NT2/D1 (cell line): ENCODE results near the gene PRF1.
"Not testable (repeated sequence)": the region's sequence is repeated elsewhere in the genome, so short reads cannot be mapped to it uniquely, and the experiment has no call there.

Experiments
- DNase-seq: peaks from one replicate; pipeline ENCODE4 v3.0.0-alpha.2; 2011; ENCODE audit warnings: low read depth, low spot score
- H3K27me3 ChIP-seq: 2 replicates; pipeline ENCODE4 v1.6.0; 2011; ENCODE audit warnings: mild to moderate bottlenecking; ENCODE audit not compliant: insufficient read length, insufficient read depth
- H3K36me3 ChIP-seq: 2 replicates; pipeline ENCODE4 v1.6.1; 2011; ENCODE audit warnings: mild to moderate bottlenecking, low read length, mixed read lengths; ENCODE audit not compliant: insufficient read depth, insufficient read length
- H3K4me1 ChIP-seq: 2 replicates; pipeline ENCODE4 v1.5.1; 2011; ENCODE audit not compliant: insufficient read depth, insufficient read length
- H3K4me3 ChIP-seq: 2 replicates; pipeline ENCODE4 v1.5.1; 2011; ENCODE audit warnings: low read depth; ENCODE audit not compliant: insufficient read length
- H3K9ac ChIP-seq: 2 replicates; pipeline ENCODE4 v1.6.0; 2011; ENCODE audit warnings: low read depth; ENCODE audit not compliant: insufficient read length
- H3K9me3 ChIP-seq: 2 replicates; pipeline ENCODE4 v1.5.1; 2011; ENCODE audit warnings: mild to moderate bottlenecking, low read length; ENCODE audit not compliant: insufficient read depth
- SUZ12 ChIP-seq: IDR thresholded peaks from 2 replicates; pipeline ENCODE4 v1.6.1; 2011; ENCODE audit not compliant: insufficient read length, insufficient read depth; ENCODE audit errors: extremely low read depth
- YY1 ChIP-seq: IDR thresholded peaks from 2 replicates; pipeline ENCODE4 v1.6.1; 2011; ENCODE audit not compliant: insufficient read length, insufficient read depth
- ZNF274 ChIP-seq: IDR thresholded peaks from 2 replicates; pipeline ENCODE4 v1.6.1; 2011; ENCODE audit warnings: mild to moderate bottlenecking, low read depth, low read length

Gene PRF1

DNA sequence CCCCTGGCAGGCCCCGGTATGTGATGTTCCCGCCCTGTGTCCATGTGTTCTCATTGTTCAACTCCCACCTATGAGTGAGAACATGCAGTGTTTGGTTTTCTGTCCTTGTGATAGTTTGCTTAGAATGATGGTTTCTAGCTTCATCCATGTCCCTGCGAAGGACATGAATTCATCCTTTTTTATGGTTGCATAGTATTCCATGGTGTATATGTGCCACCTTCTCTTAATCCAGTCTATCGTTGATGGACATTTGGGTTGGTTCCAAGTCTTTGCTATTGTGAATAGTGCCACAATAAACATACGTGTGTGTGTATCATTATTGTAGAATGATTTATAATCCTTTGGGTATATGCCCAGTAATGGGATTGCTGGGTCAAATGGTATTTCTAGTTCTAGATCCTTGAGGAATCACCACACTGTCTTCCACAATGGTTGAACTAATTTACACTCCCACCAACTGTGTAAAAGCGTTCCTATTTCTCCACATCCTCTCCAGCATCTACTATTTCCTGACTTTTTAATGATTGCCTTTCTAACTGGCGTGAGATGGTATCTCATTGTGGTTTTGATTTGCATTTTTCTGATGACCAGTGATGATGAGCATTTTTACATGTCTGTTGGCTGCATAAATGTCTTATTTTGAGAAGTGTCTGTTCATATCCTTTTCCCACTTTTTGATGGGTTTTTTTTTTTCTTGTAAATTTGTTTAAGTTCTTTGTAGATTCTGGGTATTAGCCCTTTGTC is 37.3 kb upstream of the PRF1 start:
- not testable (repeated sequence) for H3K27me3 ChIP-seq, H3K4me3 ChIP-seq, H3K9me3 ChIP-seq, H3K36me3 ChIP-seq, H3K4me1 ChIP-seq, H3K9ac ChIP-seq, DNase-seq

DNA sequence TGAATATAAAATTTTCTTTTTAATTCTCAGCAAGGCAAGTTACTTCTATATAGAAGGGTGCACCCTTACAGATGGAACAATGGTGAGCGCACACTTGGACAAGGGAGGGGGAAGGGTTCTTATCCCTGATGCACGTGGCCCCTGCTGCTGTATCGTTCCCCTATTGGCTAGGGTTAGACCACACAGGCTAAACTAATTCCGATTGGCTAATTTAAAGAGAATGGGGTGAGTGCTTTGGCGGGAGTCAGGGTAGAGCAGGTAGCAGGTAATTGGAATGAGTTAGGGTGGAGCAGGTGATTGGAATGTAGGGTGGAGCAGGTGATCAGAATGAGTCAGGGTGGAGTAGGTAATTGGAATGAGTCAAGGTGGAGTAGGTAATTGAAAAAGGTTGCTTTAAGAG is 32.0 kb upstream of the PRF1 start:
- H3K27me3 ChIP-seq, H3K4me3 ChIP-seq, H3K36me3 ChIP-seq, H3K4me1 ChIP-seq, H3K9ac ChIP-seq, DNase-seq: not testable (repeated sequence)
- peaks cover 12% of the 10 kb centered on the region for H3K9me3 ChIP-seq

DNA sequence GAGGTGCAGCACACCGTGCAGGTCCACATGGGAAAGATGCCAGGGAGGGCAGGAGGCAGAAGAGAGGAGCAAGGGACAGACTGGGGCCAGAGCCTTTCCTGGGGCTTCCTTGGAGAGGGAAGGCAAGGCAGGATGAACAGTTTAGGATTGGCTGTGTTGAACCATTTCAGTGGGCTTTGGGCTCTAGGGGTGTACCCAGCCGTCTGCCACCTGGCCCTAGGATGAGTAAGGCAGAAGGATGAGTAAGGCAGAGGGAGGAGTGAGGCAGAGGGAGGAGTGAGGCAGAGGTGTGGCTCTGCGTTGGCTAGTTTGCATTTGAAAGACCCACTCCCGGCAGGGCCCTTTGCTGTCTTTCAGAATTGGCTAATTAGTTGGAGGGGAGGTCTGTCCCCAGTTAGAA is 31.5 kb upstream of the PRF1 start:
- Histone ChIP-seq H3K4me3 (no peak overlapping the region), H3K9me3 (peaks cover 12% of the 10 kb centered on the region), H3K4me1 (peaks cover 2% of the 10 kb centered on the region), H3K27me3 (no peaks in the 10 kb centered on the region), H3K9ac (no peak overlapping the region), H3K36me3 (no peaks in the 10 kb centered on the region)
- no peak for DNase-seq
- TF ChIP-seq YY1 (no peak), SUZ12 (no peak), ZNF274 (no peak)

DNA sequence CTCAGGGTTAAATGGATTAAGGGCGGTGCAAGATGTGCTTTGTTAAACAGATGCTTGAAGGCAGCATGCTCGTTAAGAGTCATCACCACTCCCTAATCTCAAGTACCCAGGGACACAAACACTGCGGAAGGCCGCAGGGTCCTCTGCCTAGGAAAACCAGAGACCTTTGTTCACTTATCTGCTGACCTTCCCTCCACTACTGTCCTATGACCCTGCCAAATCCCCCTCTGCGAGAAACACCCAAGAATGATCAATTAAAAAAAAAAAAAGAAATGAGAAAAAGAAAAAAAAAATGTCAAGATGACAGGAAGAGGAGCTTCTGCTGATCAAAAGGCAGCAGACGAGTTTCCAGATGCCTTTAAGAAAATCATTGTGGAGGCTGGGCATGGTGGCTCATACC is 29.2 kb upstream of the PRF1 start:
- not testable (repeated sequence) for H3K27me3 ChIP-seq, H3K4me1 ChIP-seq, DNase-seq, H3K4me3 ChIP-seq, H3K36me3 ChIP-seq, H3K9ac ChIP-seq
- H3K9me3 ChIP-seq: peaks cover 26% of the 10 kb centered on the region

DNA sequence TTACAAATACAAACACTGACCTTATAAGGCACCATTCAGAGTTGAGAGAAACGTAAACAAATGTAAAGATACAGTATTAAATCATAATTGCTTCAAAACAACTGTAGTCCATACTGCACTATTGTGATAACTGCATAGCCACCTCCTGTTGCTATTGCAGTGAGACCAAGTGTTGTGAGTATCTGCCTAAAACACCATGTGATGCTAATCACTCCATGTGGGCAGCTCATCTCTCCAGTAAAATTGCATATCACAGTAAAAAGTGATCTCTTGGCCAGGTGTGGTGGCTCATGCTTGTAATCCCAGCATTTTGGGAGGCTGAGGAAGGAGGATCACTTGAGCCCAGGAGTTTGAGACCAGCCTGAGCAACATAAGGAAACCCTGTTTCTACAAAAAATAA is 26.8 kb upstream of the PRF1 start:
- TF ChIP-seq YY1: no peak
- TF ChIP-seq SUZ12: no peak
- TF ChIP-seq ZNF274: no peak
- Histone ChIP-seq H3K27me3 (no peaks in the 10 kb centered on the region), H3K36me3 (no peaks in the 10 kb centered on the region), H3K4me3 (no peak overlapping the region), H3K4me1 (peaks cover 2% of the 10 kb centered on the region), H3K9me3 (peaks cover 26% of the 10 kb centered on the region), H3K9ac (no peak overlapping the region)
- no peak for DNase-seq

DNA sequence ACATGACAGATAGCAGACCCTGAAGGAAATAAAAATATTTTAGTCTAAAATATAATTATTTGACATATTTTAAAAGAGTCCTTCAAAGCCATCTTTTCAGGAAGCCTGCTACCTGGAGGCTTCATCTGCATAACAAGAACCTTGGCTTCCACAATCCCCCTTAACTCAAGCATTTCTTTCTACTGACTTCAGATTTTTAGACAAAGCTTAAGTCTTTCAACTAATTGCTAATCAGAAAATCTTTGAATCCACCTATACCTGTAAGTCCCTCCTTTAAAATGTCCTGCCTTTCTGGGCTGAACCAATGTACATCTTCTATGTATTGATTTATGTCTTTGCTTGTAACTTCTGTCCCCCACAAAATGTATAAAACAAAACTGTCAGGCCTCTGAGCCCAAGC is 23.5 kb upstream of the PRF1 start:
- Histone ChIP-seq H3K9me3 (peaks cover 37% of the 10 kb centered on the region), H3K4me1 (peaks cover 5% of the 10 kb centered on the region), H3K4me3 (no peak overlapping the region), H3K36me3 (no peaks in the 10 kb centered on the region), H3K9ac (no peak overlapping the region), H3K27me3 (no peaks in the 10 kb centered on the region)
- DNase-seq: no peak
- TF ChIP-seq ZNF274: no peak
- no peak for TF ChIP-seq YY1
- TF ChIP-seq SUZ12: no peak

DNA sequence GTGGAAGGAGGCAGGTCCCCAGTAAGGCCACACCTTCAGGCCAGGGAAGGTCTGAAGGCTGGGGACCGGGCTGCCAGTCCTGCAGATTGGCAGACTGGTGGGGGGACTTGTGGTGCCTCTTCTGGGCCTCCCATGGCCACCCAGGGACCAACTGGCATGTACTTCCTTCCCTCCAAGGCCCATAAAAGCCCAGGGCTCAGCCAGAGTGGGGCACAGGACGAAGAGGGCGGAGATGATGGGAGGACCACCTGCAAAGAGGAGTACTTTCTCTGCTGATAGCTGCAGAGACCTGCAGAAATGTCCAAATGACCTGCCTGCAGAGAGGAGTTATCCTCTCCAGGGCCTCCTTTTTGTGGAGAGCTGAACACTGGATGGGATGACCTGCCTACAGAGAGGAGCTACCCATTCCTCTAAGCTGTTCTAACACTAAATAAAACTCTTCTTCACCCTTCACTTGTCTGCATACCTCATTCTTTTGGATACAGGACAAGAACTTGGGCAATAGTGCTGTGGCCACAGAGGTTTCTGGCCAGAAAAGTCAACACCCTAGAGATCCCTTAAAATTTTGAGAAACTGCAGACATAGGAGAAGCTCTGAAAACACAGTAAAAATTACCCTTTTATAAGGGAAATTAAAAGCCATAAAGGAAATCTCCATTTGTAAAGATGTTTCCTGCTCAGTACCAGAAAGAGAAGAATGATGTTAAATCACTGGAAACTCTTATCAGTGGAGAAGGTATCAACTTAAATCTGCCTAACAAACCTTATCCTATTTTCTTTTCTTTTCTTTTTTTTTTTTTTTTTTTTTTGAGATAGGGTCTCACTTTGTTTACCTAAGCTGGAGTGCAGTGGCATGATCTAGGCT is 20.7 kb upstream of the PRF1 start:
- Histone ChIP-seq H3K27me3 (no peaks in the 10 kb centered on the region), H3K36me3 (no peaks in the 10 kb centered on the region), H3K4me1 (peaks cover 5% of the 10 kb centered on the region), H3K9ac (no peak overlapping the region), H3K4me3 (no peak overlapping the region), H3K9me3 (peaks cover 30% of the 10 kb centered on the region)
- DNase-seq: no peak
- TF ChIP-seq SUZ12 (no peak), YY1 (no peak)
